GM20000 (cell line): ENCODE results near the gene MAJIN.

ENCODE experiments used
- DNase-seq: peaks from one replicate; pipeline ENCODE4 v3.0.0; 2012; ENCODE audit warnings: low spot score
- TF ChIP-seq, protein P1 (sequence below): IDR thresholded peaks from 2 replicates; pipeline ENCODE4 v1.5.1; 2012; ENCODE audit warnings: mild to moderate bottlenecking, control low read depth; ENCODE audit errors: extremely low read depth, missing control alignments

MAJIN gene

DNA sequence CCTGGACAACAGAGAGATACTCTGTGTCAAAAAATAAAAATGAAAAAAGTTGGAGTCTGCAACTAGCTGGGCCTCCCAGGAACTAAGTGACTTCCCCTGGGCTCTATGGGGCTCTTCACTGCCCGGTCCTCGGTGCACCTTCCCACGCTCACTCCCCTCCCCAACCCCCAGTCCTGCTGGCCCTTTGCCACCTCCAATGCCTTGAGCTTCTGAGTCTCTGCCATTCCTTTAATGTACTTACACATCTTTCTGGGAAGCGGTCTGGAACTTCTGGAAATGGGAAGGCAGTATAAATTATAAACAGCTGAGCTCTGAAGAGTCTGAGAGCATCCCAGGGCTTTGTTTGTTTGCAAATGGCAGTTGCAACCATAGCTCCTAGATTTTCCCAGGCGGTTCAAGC is 30.8 kb upstream of the MAJIN start:
- no peak for DNase-seq
- TF ChIP-seq, protein P1, sequence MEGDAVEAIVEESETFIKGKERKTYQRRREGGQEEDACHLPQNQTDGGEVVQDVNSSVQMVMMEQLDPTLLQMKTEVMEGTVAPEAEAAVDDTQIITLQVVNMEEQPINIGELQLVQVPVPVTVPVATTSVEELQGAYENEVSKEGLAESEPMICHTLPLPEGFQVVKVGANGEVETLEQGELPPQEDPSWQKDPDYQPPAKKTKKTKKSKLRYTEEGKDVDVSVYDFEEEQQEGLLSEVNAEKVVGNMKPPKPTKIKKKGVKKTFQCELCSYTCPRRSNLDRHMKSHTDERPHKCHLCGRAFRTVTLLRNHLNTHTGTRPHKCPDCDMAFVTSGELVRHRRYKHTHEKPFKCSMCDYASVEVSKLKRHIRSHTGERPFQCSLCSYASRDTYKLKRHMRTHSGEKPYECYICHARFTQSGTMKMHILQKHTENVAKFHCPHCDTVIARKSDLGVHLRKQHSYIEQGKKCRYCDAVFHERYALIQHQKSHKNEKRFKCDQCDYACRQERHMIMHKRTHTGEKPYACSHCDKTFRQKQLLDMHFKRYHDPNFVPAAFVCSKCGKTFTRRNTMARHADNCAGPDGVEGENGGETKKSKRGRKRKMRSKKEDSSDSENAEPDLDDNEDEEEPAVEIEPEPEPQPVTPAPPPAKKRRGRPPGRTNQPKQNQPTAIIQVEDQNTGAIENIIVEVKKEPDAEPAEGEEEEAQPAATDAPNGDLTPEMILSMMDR = no peak

DNA sequence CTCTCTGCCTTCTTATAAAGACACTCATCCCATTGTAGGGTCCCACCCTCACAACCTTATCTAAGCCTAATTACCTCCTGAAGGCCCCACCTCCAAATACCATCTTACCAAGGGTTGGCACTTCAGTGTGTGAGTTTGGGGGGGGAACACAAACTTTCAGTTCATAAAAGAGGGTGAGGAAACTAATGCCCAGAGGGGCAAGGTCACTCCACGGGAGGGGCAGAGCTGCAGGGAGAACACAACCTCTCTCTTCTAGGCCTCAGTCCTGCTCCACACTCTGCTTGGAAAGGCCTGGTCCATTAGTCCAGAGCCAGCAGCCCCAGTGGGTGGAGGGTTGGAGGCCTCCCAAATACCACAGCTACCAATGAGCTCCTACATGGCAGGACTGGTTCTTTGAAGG is 27.6 kb upstream of the MAJIN start:
- DNase-seq = no peak
- TF ChIP-seq, protein P1 = no peak

DNA sequence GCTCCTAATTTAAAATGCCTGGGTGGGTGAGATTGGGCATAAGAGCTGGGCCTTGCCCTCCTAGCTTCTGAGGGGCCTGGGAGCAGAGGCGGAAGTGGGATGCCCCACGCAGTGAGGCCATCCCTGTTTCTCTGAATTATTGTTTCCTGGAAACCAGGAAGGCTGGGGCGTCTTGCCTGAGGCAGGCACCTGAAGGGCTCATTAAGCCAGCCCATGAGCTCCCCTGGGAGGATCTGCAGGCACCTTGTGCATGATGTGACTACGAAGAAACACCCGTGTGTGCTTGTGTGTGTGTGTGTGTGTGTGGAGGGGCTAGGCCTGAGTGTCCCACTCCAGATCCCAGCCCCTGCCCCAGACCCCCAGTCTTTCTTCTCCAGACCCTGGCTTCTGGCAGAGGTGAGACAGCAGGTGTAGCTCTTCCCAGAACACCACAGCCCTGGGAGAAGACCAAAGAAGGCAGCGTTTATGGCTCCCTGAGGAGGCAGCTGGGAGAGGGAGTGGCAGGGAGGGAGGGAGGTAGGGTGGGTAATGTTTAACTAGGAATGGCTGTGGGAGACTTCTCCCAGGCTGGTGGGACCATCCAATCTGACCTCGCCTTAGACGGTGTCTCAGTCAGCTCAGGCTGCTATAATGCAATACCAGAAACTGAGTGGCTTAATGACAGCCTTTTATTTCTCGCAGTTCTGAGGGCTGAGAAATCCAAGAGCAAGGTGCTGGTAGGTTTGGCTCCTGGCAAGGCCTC is 27.0 kb upstream of the MAJIN start:
- no peak for DNase-seq
- TF ChIP-seq, protein P1 = no peak

DNA sequence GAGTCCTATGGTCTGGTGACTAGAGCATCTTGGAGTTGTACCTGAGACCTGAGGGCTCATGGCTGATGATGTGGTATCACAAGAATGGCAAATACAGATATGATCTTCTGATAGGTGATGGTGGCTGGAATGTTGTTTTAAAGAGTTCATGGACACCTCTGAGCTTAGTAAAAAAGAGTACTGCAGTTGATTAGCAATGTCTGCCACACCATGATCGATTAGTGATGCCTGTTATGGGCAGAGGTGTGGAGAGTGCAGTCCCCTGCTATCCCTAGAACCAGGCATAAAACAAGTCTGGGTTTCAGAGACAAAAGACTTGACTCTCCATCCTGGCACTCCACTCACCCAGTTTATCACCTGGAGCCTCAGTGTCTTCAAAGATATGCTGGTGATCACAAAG is 26.2 kb upstream of the MAJIN start:
- no peak for DNase-seq
- TF ChIP-seq, protein P1 = no peak

DNA sequence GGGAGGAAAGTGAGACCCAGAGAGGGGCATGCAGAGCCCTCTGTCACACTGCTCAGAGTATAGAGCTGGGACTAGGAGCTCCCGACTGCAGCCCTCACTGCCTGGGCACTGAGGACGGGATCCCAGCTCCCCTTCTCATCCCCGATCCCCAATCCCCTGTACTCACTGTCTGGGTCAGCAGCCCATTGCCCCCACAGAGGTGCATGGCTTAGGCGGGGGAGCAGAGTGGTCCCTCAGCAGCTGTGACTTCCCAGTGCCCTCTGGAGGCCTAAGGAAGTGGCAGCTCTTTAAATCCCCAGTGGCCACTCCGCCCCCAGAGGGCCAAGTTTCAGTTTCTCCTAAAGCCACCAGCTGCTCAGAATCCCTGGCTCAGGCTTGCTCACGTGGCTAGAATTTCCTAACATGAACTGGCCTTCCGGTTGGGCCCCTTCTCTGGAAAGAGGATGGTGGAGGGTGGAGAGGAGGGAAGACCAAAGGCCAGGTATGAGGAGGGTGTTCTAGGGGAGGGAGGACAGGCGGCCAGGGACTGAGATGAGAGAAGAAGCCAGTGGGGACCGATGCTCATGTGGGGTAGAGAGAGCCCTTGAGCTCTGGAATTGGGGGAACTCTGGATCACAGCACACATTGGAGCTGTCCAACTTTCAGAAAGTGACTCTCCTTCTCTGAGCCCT is 24.9 kb upstream of the MAJIN start, which contains the start of gene BATF2:
Gene BATF2 (minus strand): TSS at position 262 of the 671 bp plus-strand sequence. CDS start 57 bp downstream, at position 205.
- DNase-seq = peak; percentile 53
- TF ChIP-seq, protein P1 = no peak

DNA sequence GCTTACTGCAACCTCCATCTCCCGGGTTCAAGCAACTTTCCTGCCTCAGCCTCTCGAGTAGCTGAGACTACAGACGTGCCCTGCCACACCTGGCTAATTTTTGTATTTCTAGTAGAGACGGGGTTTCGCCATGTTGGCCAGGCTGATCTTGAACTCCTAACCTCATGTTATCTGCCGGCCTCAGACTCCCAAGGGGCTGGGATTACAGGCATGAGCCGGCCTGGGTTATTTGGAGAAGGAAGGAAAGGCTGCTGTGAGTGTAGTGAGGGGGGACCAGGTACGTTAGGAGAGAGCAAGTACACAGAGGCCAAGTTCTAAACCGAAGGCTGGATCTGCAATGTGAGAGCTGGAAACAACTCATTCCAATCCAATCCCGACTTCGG is 24.4 kb upstream of the MAJIN start:
- DNase-seq = no peak
- TF ChIP-seq, protein P1 = no peak

DNA sequence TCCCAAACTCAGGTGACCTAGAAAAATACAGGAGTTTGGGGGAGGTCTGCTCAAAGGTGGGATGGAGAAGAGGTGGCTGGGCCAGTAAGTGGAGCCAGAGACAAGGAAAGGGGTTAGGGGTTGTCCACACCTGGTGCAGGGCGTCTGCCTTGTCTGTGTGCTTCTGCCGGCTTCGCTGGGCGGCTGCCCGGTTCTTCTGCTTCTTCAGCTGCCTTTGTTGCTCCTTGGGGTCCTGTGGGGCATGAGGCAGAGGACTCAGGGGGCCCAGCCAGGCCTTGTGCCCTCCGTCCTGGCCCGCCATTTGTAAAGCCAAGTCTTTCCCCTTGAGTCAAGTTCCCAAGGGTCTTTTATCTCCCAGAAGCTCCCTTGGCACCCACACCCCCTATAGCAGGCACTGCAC is 22.4 kb upstream of the MAJIN start:
- TF ChIP-seq, protein P1 = no peak
- no peak for DNase-seq
